ENCODE results near the gene PLCB4. TPM values are rescaled to one million over a fixed set of nuclear protein-coding genes. Genes with fewer than 3 reads are reported as not detected.

The PLCB4 gene
- polyA plus RNA-seq, 1 of the 3 experiments (the other 2 are of a cell fraction): 5.5 TPM

DNA sequence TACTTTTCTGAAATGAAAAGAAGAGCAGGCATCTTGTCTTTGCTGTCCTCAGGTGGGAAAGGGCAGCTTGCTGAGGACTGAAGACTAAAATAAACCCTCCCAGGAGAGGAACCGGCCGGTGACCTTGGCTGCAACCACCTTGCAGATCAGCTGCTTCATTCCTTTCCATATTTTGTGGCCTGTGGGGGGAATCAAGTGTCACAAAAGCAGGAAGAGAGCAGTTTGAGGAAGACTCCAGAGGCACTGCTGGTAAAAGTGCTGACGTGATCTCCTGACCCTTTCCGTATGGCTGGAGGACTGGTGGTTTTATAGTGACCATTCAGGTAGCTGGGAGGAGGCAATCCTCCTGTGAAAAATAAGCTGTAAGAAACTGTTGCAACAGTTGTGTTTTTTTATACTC, 157.0 kb downstream of the PLCB4 start:
- Histone ChIP-seq H3K27ac (ENCODE audit: low read depth in 2 of 2, low read length in 1 of 2) (no peak overlapping the region), H3F3A (replicated peaks; ENCODE audit: insufficient read depth) (peaks cover 4% of the 10 kb centered on the region), H3K4me1 (ENCODE audit: control insufficient read depth in 1 of 2, insufficient read depth in 2 of 2, low read depth in 1 of 2, low read length in 1 of 2) (no peaks in the 10 kb centered on the region; a peak in 1 of 4 replicates), H3K9me3 (no peaks in the 10 kb centered on the region), H4K20me1 (ENCODE audit: insufficient read depth) (no peaks in the 10 kb centered on the region), H3K79me2 (ENCODE audit: insufficient read depth) (no peaks in the 10 kb centered on the region), H3K9ac (no peak overlapping the region), H3K9me2 (no peaks in the 10 kb centered on the region), H3K4me2 (no peak overlapping the region), H3K27me3 (ENCODE audit: insufficient read depth) (no peaks in the 10 kb centered on the region), H2AFZ (ENCODE audit: low read depth) (no peak overlapping the region), H3K36me3 (replicated peaks in 1 of 2; ENCODE audit: control insufficient read depth in 1 of 2, insufficient read depth in 2 of 2, low read length in 1 of 2) (no peaks in the 10 kb centered on the region), H3K4me3 (ENCODE audit: low read depth in 2 of 2, low read length in 1 of 2) (no peak overlapping the region)
- no peak for DNase-seq
- POLR2A ChIA-PET: no interaction called here
- CTCF ChIA-PET: interaction anchor here (0.8 to 0.9 kb wide), 3 partner anchors 20 to 372 kb away, joined by 3 read pairs; no protein-coding TSS in a partner anchor
- 98% methylated on average over 4 of the region's 4 CpGs for WGBS (ENCODE audit: low lambda C conversion rate)
- no peak for TF ChIP-seq FOXM1 (IDR thresholded peaks at IDR 0.05; ENCODE audit: low read depth)
- no peak for TF ChIP-seq REST (IDR thresholded peaks at IDR 0.05; ENCODE audit: low read depth, low read length)
- TF ChIP-seq, protein P1, sequence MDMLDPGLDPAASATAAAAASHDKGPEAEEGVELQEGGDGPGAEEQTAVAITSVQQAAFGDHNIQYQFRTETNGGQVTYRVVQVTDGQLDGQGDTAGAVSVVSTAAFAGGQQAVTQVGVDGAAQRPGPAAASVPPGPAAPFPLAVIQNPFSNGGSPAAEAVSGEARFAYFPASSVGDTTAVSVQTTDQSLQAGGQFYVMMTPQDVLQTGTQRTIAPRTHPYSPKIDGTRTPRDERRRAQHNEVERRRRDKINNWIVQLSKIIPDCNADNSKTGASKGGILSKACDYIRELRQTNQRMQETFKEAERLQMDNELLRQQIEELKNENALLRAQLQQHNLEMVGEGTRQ (IDR thresholded peaks at IDR 0.05; ENCODE audit: borderline replicate concordance, low read depth, low read length): no peak
- no peak for TF ChIP-seq SIN3A (IDR thresholded peaks at IDR 0.05; ENCODE audit: borderline replicate concordance, low read depth, low read length)
- TF ChIP-seq TCF12 (IDR thresholded peaks at IDR 0.05): no peak
- no peak for TF ChIP-seq NFIC (IDR thresholded peaks at IDR 0.05; ENCODE audit: borderline replicate concordance)

DNA sequence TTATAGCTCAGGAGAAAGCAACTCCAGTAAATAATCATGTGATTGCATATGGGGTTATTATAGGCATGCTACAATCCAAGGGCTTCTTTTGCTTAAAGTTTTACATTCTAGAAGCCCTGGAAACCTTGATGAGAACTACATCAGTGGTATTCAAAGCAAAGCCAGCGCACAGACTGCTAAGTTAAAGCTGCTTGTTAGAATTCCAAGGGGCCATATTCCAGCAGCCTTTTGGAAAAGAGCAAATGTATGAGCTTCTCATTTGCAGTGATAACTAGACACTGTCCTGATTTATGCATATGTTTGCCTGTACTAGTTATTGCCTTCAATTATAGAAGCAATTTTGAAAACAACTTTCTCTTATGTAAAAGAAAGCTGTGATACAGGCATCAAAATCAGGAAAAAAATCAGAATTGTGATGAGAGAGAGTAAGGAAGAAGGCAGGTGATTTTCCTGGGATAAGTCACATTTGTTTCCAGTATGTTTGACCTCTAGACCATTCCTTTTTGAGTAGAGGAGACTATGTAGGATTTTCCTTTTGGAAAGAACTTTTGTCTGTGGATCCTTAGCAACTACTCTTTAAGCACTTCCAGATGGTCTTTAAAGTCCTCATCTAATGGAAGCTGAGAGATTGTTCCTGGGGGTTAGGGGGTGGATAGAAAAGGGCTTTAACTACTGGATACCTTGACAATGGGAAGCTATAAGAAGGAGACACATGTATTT, 159.2 kb downstream of the PLCB4 start:
- TF ChIP-seq FOSL2 (IDR thresholded peaks at IDR 0.05; ENCODE audit: borderline replicate concordance, low read depth) (no peak), RCOR1 (IDR thresholded peaks at IDR 0.05; ENCODE audit: low read length) (no peak), FOXJ3 (CRISPR knock-in tag; IDR thresholded peaks at IDR 0.05) (no peak), CTCF (IDR thresholded peaks at IDR 0.05) (no peak), JUND (IDR thresholded peaks at IDR 0.05) (no peak), TCF12 (IDR thresholded peaks at IDR 0.05) (no peak), MAX (IDR thresholded peaks at IDR 0.05; ENCODE audit: low read depth) (no peak), MEF2A (IDR thresholded peaks at IDR 0.05; ENCODE audit: borderline replicate concordance, low read depth) (no peak)
- Histone ChIP-seq H3K4me3 (ENCODE audit: low read depth in 2 of 2, low read length in 1 of 2) (no peak overlapping the region), H3K36me3 (replicated peaks in 1 of 2; ENCODE audit: control insufficient read depth in 1 of 2, insufficient read depth in 2 of 2, low read length in 1 of 2) (no peaks in the 10 kb centered on the region), H3K9ac (no peak overlapping the region), H2AFZ (ENCODE audit: low read depth) (no peak overlapping the region), H3F3A (replicated peaks; ENCODE audit: insufficient read depth) (no peaks in the 10 kb centered on the region), H3K27ac (ENCODE audit: low read depth in 2 of 2, low read length in 1 of 2) (no peak overlapping the region), H3K4me1 (ENCODE audit: control insufficient read depth in 1 of 2, insufficient read depth in 2 of 2, low read depth in 1 of 2, low read length in 1 of 2) (no peaks in the 10 kb centered on the region; a peak in 2 of 4 replicates), H3K4me2 (no peak overlapping the region), H3K27me3 (ENCODE audit: insufficient read depth) (no peaks in the 10 kb centered on the region), H3K9me2 (no peaks in the 10 kb centered on the region), H3K79me2 (ENCODE audit: insufficient read depth) (no peaks in the 10 kb centered on the region), H4K20me1 (ENCODE audit: insufficient read depth) (no peaks in the 10 kb centered on the region), H3K9me3 (no peaks in the 10 kb centered on the region)
- 94% methylated on average over 1 of the region's 1 CpG for WGBS (ENCODE audit: low lambda C conversion rate)
- POLR2A ChIA-PET: no interaction called here
- DNase-seq: no peak
- CTCF ChIA-PET: interaction anchor here (1.2 to 1.6 kb wide), 3 partner anchors 14 to 374 kb away, joined by 3 to 4 read pairs (median 4); no protein-coding TSS in a partner anchor

Data from SK-N-SH (cell line).